K562 treated with DMSO at 1 percent for 4 hours (cell line): ENCODE data around the gene PCYT2. TPM values are rescaled to one million over a fixed set of nuclear protein-coding genes. Genes with fewer than 3 reads are reported as not detected.

Experiments used
- total RNA-seq: library from RNA; unstranded; fragments of 300-600 nt; gene quantifications from 2 replicates; pipeline ENCODE4 v1.2.3, GENCODE V29; 2022; ENCODE audit not compliant: insufficient read depth

PCYT2 gene
- 64.0 and 70.6 TPM in 2 replicates for total RNA-seq

GRCh38 chr17:81911277-81911961, at the start of gene PCYT2:
TSS of gene PCYT2 (minus strand) at chr17:81911399. CDS start at chr17:81911355, 44 bp downstream.

GRCh38 chr17:81947189-81947588, 36.0 kb upstream of the PCYT2 start, which contains the start of gene MYADML2:
TSS of gene MYADML2 (minus strand) at chr17:81947233. CDS start at chr17:81941741, 5,492 bp downstream.

GRCh38 chr17:81927653-81928543, 16.7 kb upstream of the PCYT2 start, which contains the start of gene MAFG:
TSS of gene MAFG (minus strand) at chr17:81927735. CDS start at chr17:81923185, 4,550 bp downstream.

GRCh38 chr17:81917565-81918332, 6.5 kb upstream of the PCYT2 start, which contains the start of gene SIRT7:
TSS of gene SIRT7 (minus strand) at chr17:81918176. CDS start at chr17:81918131, 45 bp downstream.

GRCh38 chr17:81902023-81902652, 9.1 kb downstream of the PCYT2 start, which contains the start of gene NPB:
TSS of gene NPB (plus strand) at chr17:81902238. CDS start at chr17:81902278, 40 bp downstream.

GRCh38 chr17:81870981-81871386, 40.2 kb downstream of the PCYT2 start, which contains the start of gene ARHGDIA:
TSS of gene ARHGDIA (minus strand) at chr17:81871337. CDS start at chr17:81869930, 1,407 bp downstream.

GRCh38 chr17:81859906-81860755, 51.1 kb downstream of the PCYT2 start, which contains the start of gene P4HB:
TSS of gene P4HB (minus strand) at chr17:81860535. CDS start at chr17:81860471, 64 bp downstream.

Other genes with a start within 250 kb of the PCYT2 start
- gene OXLD1, start 244.8 kb downstream of the PCYT2 start, total RNA-seq: 68.0 and 74.2 TPM in 2 replicates
- 31.8 and 43.8 TPM in 2 replicates for gene CCDC137, start 244.7 kb downstream of the PCYT2 start, total RNA-seq
- gene ARL16, start 227.6 kb downstream of the PCYT2 start, total RNA-seq: 25.4 and 27.2 TPM in 2 replicates
- gene HGS, start 227.4 kb downstream of the PCYT2 start, total RNA-seq: 116 and 118 TPM in 2 replicates
- 103 and 114 TPM in 2 replicates for gene MRPL12, start 208.0 kb downstream of the PCYT2 start, total RNA-seq
- 51.4 and 52.8 TPM in 2 replicates for gene SLC25A10, start 199.1 kb downstream of the PCYT2 start, total RNA-seq
- gene GCGR, start 107.2 kb downstream of the PCYT2 start, total RNA-seq: not detected in 2 replicates
- gene MCRIP1, start 78.1 kb downstream of the PCYT2 start, total RNA-seq: 105 and 145 TPM in 2 replicates
- 0.64 TPM in 1 of 2 replicates, not detected in the other for gene PPP1R27, start 76.3 kb downstream of the PCYT2 start, total RNA-seq
- gene P4HB, start 50.9 kb downstream of the PCYT2 start, total RNA-seq: 890 and 899 TPM in 2 replicates
- gene ARHGDIA, start 40.1 kb downstream of the PCYT2 start, total RNA-seq: 224 and 227 TPM in 2 replicates
- 137 TPM in 2 replicates for gene ALYREF, start 19.8 kb downstream of the PCYT2 start, total RNA-seq
- 407 and 464 TPM in 2 replicates for gene ANAPC11, start 19.7 kb downstream of the PCYT2 start, total RNA-seq
- gene NPB, start 9.2 kb downstream of the PCYT2 start, total RNA-seq: 5.4 and 6.4 TPM in 2 replicates
- 39.9 and 50.2 TPM in 2 replicates for gene SIRT7, start 6.8 kb upstream of the PCYT2 start, total RNA-seq
- gene MAFG, start 16.3 kb upstream of the PCYT2 start, total RNA-seq: 53.0 and 64.9 TPM in 2 replicates
- 323 and 368 TPM in 2 replicates for gene PYCR1, start 25.9 kb upstream of the PCYT2 start, total RNA-seq
- 0.24 TPM in 1 of 2 replicates, not detected in the other for gene MYADML2, start 35.8 kb upstream of the PCYT2 start, total RNA-seq
- gene NOTUM, start 49.8 kb upstream of the PCYT2 start, total RNA-seq: 8.8 and 9.4 TPM in 2 replicates
- 31.8 and 46.0 TPM in 2 replicates for gene ASPSCR1, start 66.2 kb upstream of the PCYT2 start, total RNA-seq
- 145 and 154 TPM in 2 replicates for gene CENPX, start 111.5 kb upstream of the PCYT2 start, total RNA-seq
- gene LRRC45, start 111.9 kb upstream of the PCYT2 start, total RNA-seq: 10.6 and 11.1 TPM in 2 replicates
- gene RAC3, start 120.3 kb upstream of the PCYT2 start, total RNA-seq: 106 and 109 TPM in 2 replicates
- gene DCXR, start 126.3 kb upstream of the PCYT2 start, total RNA-seq: 231 and 240 TPM in 2 replicates
- gene RFNG, start 140.4 kb upstream of the PCYT2 start, total RNA-seq: 33.4 and 43.0 TPM in 2 replicates
- 132 and 142 TPM in 2 replicates for gene GPS1, start 140.5 kb upstream of the PCYT2 start, total RNA-seq
- 204 and 216 TPM in 2 replicates for gene DUS1L, start 154.4 kb upstream of the PCYT2 start, total RNA-seq
- 146 and 202 TPM in 2 replicates for gene FASN, start 186.8 kb upstream of the PCYT2 start, total RNA-seq